Ishikawa (cell line): ENCODE results near the gene SOX1.

Experiments used
- CEBPB ChIP-seq: IDR thresholded peaks from 2 replicates; pipeline ENCODE4 v1.6.1; 2012
- CREB1 ChIP-seq: IDR thresholded peaks from 2 replicates; pipeline ENCODE4 v1.6.1; 2012; ENCODE audit warnings: low read depth
- EGR1 ChIP-seq: IDR thresholded peaks from 2 replicates; pipeline ENCODE4 v1.6.1; 2012
- EP300 ChIP-seq: IDR thresholded peaks from 2 replicates; pipeline ENCODE4 v1.6.1; 2012; ENCODE audit warnings: borderline replicate concordance
- FOXM1 ChIP-seq: IDR thresholded peaks from 2 replicates; pipeline ENCODE4 v1.6.1; 2012; ENCODE audit warnings: low read depth, borderline replicate concordance
- NFIC ChIP-seq: IDR thresholded peaks from 2 replicates; pipeline ENCODE4 v1.6.1; 2012
- RAD21 ChIP-seq: IDR thresholded peaks from 2 replicates; pipeline ENCODE4 v1.6.1; 2012; ENCODE audit warnings: low read depth
- TAF1 ChIP-seq: IDR thresholded peaks from 2 replicates; pipeline ENCODE4 v1.6.1; 2012; ENCODE audit warnings: low read depth, mild to moderate bottlenecking
- TCF12 ChIP-seq: IDR thresholded peaks from 2 replicates; pipeline ENCODE4 v1.6.1; 2012; ENCODE audit warnings: low read depth
- TEAD4 ChIP-seq: IDR thresholded peaks from 2 replicates; pipeline ENCODE4 v1.6.1; 2012
- YY1 ChIP-seq: IDR thresholded peaks from 2 replicates; pipeline ENCODE4 v1.6.1; 2012; ENCODE audit warnings: low read depth
- ZBTB7A ChIP-seq: IDR thresholded peaks from 2 replicates; pipeline ENCODE4 v1.6.1; 2012; ENCODE audit warnings: low read depth
- TF ChIP-seq, protein P1 (sequence below): IDR thresholded peaks from 2 replicates; pipeline ENCODE4 v1.6.1; 2012
- TF ChIP-seq, protein P2 (sequence below): IDR thresholded peaks from 2 replicates; pipeline ENCODE4 v1.6.1; 2012
- TF ChIP-seq, protein P3 (sequence below): IDR thresholded peaks from 2 replicates; pipeline ENCODE4 v1.6.1; 2012; ENCODE audit warnings: low read depth, mild to moderate bottlenecking

Gene SOX1

DNA sequence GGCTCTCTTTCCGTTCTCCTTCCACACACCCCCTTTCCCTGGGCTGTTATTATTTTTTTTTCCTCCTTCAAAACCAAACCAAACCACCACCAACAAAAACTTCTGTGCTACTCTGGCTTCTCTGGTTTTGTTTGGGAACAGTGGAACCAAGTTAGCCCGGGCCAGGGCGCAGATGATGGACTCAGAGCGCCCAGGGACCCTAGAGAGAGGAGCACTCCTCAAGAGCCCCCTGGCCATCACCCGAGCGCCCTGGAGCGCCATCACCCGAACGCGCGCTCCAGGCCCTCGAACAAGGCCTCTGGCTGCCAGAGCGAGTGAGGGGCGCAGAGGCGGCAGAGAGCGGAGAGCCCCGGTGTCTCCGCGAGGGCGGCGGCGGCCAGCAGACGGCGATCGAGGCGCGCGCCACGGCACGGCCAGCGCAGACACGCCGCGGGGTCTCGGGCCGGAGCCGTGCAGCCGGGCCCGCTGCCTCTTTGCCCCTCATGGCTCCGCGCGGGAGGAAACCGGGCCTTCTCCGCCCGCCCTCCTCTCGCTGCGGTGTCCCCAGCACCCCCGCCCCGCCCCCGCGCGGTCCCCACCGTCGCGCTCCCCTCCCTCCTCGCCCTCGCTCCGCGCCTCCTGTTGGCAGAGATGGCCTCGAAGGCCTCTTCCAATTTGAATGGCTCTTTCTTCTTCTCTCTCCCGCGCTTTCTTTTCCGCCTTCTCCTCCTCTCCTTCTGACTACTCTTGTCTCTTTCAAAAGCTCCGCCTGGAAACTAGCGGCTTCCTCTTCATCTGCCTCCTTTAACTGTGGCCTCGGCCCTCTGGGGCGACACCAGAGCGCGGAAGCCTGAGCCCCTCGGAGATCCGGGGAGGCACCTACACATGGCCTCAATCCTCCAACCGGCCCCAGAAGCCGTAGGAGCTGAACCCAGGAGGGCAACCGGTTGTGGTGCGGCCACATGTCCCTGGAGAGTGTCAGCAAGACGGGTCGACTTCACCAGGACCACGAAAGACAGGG, 4.1 kb upstream of the SOX1 start:
- TF ChIP-seq TAF1 (no peak), CREB1 (no peak), YY1 (no peak), NFIC (no peak), TEAD4 (no peak)
- TF ChIP-seq, protein P1, sequence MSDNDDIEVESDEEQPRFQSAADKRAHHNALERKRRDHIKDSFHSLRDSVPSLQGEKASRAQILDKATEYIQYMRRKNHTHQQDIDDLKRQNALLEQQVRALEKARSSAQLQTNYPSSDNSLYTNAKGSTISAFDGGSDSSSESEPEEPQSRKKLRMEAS = no peak

DNA sequence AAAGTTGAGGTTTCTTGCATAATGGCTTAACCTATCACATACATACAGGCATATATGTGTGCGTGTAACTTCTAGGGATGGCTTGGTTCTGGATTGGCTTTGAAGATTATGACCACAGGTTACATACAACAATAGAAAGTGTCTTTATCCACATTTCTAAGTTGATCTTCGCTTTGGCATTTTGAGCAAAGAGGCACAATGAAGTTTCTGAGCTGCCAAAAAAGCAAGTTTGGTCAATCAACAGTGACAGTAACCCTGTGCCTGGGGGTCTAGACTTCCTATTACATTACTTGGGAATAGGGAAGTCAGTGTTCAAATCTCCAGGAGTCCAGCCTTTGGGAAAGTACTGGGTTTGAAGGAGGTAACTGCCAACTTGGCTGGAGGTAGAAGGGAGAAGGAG, 3.1 kb upstream of the SOX1 start:
- no peak for TF ChIP-seq FOXM1
- no peak for TF ChIP-seq YY1
- TF ChIP-seq NFIC = no peak
- TF ChIP-seq TCF12 = no peak
- TF ChIP-seq, protein P1 = no peak
- TF ChIP-seq TEAD4 = no peak
- TF ChIP-seq ZBTB7A = no peak
- no peak for TF ChIP-seq RAD21
- TF ChIP-seq CEBPB = no peak
- TF ChIP-seq EP300 = no peak
- TF ChIP-seq, protein P2, sequence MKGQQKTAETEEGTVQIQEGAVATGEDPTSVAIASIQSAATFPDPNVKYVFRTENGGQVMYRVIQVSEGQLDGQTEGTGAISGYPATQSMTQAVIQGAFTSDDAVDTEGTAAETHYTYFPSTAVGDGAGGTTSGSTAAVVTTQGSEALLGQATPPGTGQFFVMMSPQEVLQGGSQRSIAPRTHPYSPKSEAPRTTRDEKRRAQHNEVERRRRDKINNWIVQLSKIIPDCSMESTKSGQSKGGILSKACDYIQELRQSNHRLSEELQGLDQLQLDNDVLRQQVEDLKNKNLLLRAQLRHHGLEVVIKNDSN = no peak
- no peak for TF ChIP-seq TAF1
- TF ChIP-seq, protein P3, sequence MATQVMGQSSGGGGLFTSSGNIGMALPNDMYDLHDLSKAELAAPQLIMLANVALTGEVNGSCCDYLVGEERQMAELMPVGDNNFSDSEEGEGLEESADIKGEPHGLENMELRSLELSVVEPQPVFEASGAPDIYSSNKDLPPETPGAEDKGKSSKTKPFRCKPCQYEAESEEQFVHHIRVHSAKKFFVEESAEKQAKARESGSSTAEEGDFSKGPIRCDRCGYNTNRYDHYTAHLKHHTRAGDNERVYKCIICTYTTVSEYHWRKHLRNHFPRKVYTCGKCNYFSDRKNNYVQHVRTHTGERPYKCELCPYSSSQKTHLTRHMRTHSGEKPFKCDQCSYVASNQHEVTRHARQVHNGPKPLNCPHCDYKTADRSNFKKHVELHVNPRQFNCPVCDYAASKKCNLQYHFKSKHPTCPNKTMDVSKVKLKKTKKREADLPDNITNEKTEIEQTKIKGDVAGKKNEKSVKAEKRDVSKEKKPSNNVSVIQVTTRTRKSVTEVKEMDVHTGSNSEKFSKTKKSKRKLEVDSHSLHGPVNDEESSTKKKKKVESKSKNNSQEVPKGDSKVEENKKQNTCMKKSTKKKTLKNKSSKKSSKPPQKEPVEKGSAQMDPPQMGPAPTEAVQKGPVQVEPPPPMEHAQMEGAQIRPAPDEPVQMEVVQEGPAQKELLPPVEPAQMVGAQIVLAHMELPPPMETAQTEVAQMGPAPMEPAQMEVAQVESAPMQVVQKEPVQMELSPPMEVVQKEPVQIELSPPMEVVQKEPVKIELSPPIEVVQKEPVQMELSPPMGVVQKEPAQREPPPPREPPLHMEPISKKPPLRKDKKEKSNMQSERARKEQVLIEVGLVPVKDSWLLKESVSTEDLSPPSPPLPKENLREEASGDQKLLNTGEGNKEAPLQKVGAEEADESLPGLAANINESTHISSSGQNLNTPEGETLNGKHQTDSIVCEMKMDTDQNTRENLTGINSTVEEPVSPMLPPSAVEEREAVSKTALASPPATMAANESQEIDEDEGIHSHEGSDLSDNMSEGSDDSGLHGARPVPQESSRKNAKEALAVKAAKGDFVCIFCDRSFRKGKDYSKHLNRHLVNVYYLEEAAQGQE = no peak
- no peak for TF ChIP-seq CREB1

DNA sequence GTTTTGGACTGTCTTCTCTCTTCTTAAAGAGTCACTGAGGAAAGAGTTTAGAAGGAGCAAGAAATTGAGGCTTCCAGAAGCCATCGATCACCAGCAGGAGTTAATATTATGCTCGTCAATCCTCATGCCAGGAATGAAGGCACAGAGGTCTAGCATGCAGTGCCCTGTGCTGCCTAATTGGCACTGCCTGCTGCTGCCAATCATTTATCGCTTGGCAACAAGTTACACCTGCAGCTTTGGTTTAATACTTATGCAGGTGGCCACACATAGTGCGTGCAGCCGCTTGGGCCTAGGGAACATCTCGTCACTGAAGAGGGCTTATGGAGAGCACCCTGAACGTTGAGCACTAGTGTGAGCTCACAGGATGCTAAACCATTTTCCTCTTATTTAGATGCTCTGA, 2.7 kb upstream of the SOX1 start:
- TF ChIP-seq RAD21 = no peak
- TF ChIP-seq, protein P2 = no peak
- TF ChIP-seq CEBPB = no peak
- TF ChIP-seq EGR1 = no peak
- no peak for TF ChIP-seq CREB1
- no peak for TF ChIP-seq TEAD4
- TF ChIP-seq ZBTB7A = no peak
- no peak for TF ChIP-seq YY1
- TF ChIP-seq, protein P3 = no peak
- TF ChIP-seq FOXM1 = no peak
- TF ChIP-seq TAF1 = no peak
- TF ChIP-seq EP300 = no peak
- TF ChIP-seq NFIC = no peak
- TF ChIP-seq, protein P1 = no peak
- no peak for TF ChIP-seq TCF12

DNA sequence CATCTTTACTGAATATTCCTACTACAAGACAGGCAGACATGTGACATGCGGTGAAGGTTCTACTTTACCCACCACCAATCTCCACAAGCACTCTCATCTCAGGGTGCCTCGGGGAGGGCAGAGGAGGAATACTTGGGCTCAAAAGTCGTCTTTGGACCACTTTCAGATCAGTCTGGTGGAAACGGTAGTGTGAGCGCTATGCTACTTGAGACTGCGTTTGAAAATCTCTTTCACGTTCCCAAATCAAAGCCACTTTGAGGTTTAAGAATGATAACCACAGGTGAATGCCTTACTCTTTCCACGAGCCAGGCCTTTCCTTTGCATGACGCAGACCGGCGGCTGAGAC, 1.5 kb upstream of the SOX1 start:
- TF ChIP-seq CREB1 (no peak), NFIC (no peak), RAD21 (no peak), EP300 (no peak), CEBPB (no peak), FOXM1 (no peak), ZBTB7A (no peak), YY1 (no peak), TAF1 (no peak), TCF12 (no peak), EGR1 (no peak), TEAD4 (no peak)
- TF ChIP-seq, protein P3 = no peak
- TF ChIP-seq, protein P2 = no peak
- TF ChIP-seq, protein P1 = no peak
